Measurements from ENCODE around the gene SH3PXD2B.

The SH3PXD2B gene

DNA sequence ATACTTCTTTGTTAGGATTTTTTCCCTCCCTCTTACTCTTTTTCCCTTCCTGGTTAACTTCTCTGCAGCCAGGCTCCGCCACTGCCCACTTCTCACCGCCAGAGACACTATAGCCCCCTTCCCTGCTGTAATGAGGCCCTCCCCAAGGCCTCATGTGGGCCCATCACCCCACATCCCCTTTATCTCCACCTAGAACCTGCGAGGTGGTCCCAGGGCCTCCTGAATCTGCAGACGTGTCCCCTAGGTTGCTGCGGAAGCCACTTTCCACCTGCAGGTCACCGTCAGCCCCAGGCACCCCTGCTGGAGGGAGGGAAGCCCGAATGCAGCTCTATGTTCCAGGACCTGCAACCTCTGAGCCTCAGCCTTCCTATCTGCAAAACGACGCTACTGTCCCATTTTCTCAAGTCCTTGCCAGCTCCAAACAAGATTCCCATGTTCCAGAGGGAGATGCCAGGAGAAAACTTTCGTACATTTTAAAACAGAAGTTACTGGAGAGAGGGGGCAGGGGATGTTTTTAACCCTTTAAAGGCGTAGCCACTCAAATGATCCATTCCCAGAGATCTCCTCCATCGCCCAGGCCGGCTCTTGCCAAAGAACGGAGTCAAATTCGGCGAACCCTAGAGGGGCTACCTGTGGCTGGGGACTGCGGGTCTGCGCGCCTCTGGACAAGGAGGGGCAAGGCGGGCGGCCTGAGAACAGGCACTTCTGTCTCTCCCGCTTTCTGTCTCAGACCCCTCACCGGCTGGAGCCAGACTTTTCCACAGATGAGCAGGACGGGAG, 929 bp downstream of the SH3PXD2B start:
- no peak for TF ChIP-seq ZFX (IDR thresholded peaks at IDR 0.05; ENCODE audit: borderline replicate concordance)
- H3K27ac ChIP-seq, result no peak overlapping the region

DNA sequence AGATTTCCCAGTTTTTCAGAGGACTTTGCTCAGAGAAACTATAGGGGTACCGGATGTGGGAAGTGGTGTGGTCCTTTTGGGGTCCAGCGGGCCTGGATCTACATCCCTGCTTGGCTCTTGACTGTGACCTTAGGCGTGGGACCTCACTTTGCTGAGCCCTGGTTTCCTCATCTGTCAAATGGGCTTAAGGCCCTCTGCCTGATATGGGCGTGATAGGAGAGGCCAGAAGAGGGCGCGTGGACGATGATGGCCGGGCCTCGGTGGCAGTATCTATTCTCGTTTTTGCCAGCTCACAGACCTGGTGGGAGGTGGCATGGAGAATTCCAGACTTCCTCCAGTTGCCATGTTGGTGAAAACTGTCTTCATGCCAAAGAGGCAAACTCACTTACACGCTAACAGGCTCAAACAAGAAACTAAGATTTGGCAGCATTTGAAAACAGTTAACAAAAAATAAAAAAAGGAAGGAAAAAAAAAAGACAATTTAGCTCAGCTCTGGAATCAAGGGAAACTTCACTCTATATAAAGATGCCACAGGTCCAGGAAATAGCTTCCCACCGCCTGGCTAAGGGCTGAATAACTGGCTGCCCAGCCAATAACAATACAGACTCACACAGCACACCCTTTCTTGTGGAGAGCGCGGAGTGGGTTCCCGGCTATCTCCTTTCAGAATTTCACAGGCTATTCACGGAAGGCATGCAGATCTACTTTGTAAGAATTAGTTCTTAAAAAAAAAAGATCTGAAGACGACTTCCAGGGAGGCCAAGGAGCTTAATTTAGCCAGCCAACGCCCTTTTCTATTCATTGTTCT, 1.7 kb downstream of the SH3PXD2B start:
- TF ChIP-seq, protein P1, sequence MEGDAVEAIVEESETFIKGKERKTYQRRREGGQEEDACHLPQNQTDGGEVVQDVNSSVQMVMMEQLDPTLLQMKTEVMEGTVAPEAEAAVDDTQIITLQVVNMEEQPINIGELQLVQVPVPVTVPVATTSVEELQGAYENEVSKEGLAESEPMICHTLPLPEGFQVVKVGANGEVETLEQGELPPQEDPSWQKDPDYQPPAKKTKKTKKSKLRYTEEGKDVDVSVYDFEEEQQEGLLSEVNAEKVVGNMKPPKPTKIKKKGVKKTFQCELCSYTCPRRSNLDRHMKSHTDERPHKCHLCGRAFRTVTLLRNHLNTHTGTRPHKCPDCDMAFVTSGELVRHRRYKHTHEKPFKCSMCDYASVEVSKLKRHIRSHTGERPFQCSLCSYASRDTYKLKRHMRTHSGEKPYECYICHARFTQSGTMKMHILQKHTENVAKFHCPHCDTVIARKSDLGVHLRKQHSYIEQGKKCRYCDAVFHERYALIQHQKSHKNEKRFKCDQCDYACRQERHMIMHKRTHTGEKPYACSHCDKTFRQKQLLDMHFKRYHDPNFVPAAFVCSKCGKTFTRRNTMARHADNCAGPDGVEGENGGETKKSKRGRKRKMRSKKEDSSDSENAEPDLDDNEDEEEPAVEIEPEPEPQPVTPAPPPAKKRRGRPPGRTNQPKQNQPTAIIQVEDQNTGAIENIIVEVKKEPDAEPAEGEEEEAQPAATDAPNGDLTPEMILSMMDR (IDR thresholded peaks at IDR 0.05), result peak; percentile 6; the same call in 1 of the 2 replicates
- TF ChIP-seq ZFX (IDR thresholded peaks at IDR 0.05; ENCODE audit: borderline replicate concordance), result no peak
- H3K27ac ChIP-seq, result no peak overlapping the region

DNA sequence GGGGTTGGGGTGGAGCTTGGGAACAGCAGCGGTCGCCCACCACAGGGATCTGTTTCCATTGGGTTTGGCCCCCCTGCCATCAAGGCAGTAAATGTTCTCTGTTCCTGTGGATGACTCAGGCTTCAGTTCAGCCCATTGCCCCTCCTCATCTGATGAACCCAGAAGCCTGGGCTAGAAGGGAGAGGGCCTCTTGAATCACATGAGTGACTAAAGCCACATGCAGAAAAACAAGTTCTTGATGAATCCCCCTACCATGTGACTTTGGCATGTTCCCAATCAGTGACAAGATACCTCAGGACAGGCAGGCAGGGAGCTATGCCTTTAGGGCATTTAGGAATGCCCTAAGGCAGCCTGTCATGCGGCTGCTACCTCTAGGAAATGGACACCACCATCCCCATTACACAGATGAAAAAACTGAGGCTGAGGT, 2.5 kb downstream of the SH3PXD2B start:
- TF ChIP-seq, protein P1 (IDR thresholded peaks at IDR 0.05), result no peak
- TF ChIP-seq ZFX (IDR thresholded peaks at IDR 0.05; ENCODE audit: borderline replicate concordance), result no peak
- no peak overlapping the region for H3K27ac ChIP-seq

DNA sequence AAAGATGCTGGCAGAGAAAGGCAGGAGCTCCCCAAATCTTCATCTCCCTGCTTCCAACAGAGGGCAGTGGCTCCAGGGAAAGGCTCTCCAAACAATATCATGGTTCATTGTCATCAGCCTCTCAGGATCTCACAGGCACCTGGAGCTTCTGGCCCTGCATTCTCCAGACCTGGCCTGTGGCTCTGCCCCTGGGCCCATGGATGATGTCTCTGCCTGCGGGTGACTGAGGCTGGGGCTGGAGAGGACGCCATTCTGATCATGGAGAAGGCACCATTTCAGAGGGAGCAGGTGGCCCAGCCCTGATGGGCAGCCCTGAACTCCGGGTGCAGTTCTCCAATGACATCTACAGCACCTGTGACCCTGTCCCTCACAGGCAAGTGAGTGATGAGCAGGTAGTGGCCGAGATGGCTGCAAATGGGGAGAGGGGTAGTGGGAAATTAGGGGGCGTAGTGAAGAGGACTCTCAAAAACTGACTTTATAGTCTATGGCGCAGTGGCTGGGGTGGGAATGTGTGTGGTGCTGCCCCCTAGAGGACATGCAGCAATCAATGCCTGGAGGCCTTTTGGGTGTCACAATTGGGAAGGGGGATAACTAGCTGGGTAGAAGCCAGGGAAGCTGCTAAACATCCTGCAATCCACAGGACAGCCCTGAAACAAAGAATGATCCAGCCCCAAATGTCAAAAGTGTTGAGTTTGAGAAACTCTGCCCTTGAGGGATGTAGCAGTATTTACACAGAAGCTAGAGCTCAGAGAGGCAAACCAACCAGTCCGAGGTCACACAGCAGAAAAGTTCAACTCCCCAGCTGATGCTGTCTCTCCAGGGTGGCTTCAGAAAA, 3.2 kb downstream of the SH3PXD2B start:
- no peak overlapping the region for H3K27ac ChIP-seq
- no peak for TF ChIP-seq ZFX (IDR thresholded peaks at IDR 0.05; ENCODE audit: borderline replicate concordance)
- TF ChIP-seq, protein P1 (IDR thresholded peaks at IDR 0.05), result peak; percentile 85

DNA sequence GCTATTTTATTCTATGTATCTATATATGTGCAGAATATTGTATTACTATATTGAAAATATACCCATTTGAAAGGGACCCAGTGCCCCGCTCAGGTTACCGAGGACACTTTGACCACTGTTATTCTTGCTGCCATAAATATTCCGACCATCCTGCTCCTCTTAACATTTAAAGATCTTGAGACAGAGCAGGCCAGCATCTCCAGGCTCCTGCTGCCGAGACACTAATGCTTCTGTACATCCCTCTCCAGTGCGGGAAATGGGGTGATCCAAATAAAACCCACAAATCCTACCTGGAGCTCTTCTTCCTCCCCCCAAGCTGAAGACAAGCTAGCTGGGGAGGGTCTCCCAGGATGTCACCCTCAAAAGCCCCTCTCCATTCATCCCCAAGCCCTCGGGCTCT, 3.9 kb downstream of the SH3PXD2B start:
- TF ChIP-seq ZFX (IDR thresholded peaks at IDR 0.05; ENCODE audit: borderline replicate concordance), result no peak
- TF ChIP-seq, protein P1 (IDR thresholded peaks at IDR 0.05), result no peak
- no peak overlapping the region for H3K27ac ChIP-seq

DNA sequence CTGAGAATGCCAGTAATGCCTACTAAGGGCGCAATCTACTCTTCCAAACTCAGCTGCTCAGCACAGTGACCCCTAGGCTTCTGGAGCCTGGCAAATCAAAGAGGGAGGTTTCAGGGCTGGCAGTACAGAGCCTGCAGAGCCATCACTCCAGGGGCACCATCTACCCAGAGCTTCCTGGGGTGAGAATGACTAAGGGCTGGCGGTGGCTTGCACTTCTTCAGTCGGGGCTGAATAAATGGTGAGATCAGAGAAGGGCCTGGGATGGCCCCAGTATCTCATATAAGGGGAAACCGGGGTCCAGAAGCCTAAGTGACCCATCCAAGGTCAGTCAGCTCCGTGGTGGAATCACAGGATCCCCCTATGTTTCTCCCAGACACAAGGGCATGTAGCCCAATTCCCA, 5.3 kb downstream of the SH3PXD2B start:
- no peak overlapping the region for H3K27ac ChIP-seq
- TF ChIP-seq, protein P1 (IDR thresholded peaks at IDR 0.05), result no peak
- TF ChIP-seq ZFX (IDR thresholded peaks at IDR 0.05; ENCODE audit: borderline replicate concordance), result no peak

DNA sequence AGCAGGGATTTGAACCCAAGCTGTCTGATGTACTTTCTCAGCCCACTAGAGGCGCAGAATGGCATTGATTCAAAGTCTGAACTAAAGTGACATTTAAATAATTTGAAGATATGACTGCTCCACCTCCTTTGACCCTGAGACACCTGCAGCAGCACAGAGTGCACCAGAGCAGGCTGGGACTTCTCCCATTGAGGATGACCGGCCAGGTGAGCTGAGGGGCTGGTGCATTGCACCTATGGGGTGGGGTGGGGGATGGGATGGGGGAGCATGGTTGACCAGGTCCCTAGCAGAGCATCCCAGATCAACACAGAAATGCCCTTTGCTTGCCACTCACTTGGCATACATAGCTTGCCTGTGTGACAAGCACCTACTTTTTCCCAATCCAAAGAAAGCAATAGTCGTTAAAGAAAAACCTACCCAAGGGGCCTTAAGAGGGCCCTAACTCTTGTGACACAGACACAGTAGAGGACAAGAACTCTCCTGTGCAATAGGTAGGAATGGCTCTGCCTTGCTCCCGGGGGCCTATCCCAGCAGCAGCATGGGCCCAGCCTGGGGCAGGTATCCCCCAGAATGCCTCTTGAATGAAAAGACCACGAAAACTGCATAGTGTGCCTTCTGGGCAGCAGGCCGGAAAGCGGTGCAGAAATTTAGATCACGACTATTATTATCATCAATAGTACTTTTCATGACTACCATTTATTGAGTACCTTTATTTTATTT, 6.5 kb downstream of the SH3PXD2B start:
- H3K27ac ChIP-seq, result no peak overlapping the region

More for the DNA sequence above, 6.5 kb downstream of the SH3PXD2B start:
- TF ChIP-seq, protein P1 (IDR thresholded peaks at IDR 0.05), result 0 out of 2 replicates have a peak, but pooled peaks have one; percentile 9
- no peak for TF ChIP-seq ZFX (IDR thresholded peaks at IDR 0.05; ENCODE audit: borderline replicate concordance)

All from 22Rv1 (cell line).